Measurements from ENCODE around the gene ENG. TPM values are rescaled to one million over a fixed set of nuclear protein-coding genes. Genes with fewer than 3 reads are reported as not detected.

The ENG gene
- total RNA-seq, 1 donor from 2014 or later = 3.3 TPM

GRCh38 chr9:127826253-127826913, 28.1 kb downstream of the ENG start:
- H3K9me3 Mint-ChIP-seq = no peaks in the 10 kb centered on the region
- TF ChIP-seq CTCF (conservative IDR thresholded peaks at IDR 0.05) = no peak
- H3K4me3 Mint-ChIP-seq = no peak overlapping the region
- no peak overlapping the region for H3K27ac Mint-ChIP-seq (ENCODE audit: unreplicated experiment)
- DNase-seq (ENCODE audit: low read depth, low spot score) = no peak
- H3K27me3 Mint-ChIP-seq (ENCODE audit: low read depth) = peaks cover 13% of the 10 kb centered on the region
- H3K36me3 Mint-ChIP-seq (ENCODE audit: low read depth) = no peaks in the 10 kb centered on the region
- peaks cover 41% of the 10 kb centered on the region for H3K4me1 Mint-ChIP-seq

GRCh38 chr9:127825319-127826051, 29.0 kb downstream of the ENG start:
- Mint-ChIP-seq H3K36me3 (ENCODE audit: low read depth) (no peaks in the 10 kb centered on the region), H3K27me3 (ENCODE audit: low read depth) (peaks cover 13% of the 10 kb centered on the region), H3K9me3 (no peaks in the 10 kb centered on the region), H3K4me1 (peaks cover 36% of the 10 kb centered on the region), H3K27ac (ENCODE audit: unreplicated experiment) (no peak overlapping the region), H3K4me3 (no peak overlapping the region)
- TF ChIP-seq CTCF (conservative IDR thresholded peaks at IDR 0.05) = peak; percentile 67
- DNase-seq (ENCODE audit: low read depth, low spot score) = peak; percentile 89

GRCh38 chr9:127822108-127822507, 32.4 kb downstream of the ENG start:
- H3K4me3 Mint-ChIP-seq = no peak overlapping the region
- H3K27ac Mint-ChIP-seq (ENCODE audit: unreplicated experiment) = no peak overlapping the region
- no peaks in the 10 kb centered on the region for H3K9me3 Mint-ChIP-seq
- DNase-seq (ENCODE audit: low read depth, low spot score) = no peak
- H3K27me3 Mint-ChIP-seq (ENCODE audit: low read depth) = peaks cover 7% of the 10 kb centered on the region
- no peak for TF ChIP-seq CTCF (conservative IDR thresholded peaks at IDR 0.05)
- H3K36me3 Mint-ChIP-seq (ENCODE audit: low read depth) = no peaks in the 10 kb centered on the region
- H3K4me1 Mint-ChIP-seq = peaks cover 20% of the 10 kb centered on the region

GRCh38 chr9:127818574-127818973, 35.9 kb downstream of the ENG start:
- peak overlapping the region; percentile 13 for H3K27ac Mint-ChIP-seq (ENCODE audit: unreplicated experiment)
- no peak for DNase-seq (ENCODE audit: low read depth, low spot score)
- TF ChIP-seq CTCF (conservative IDR thresholded peaks at IDR 0.05) = no peak
- no peaks in the 10 kb centered on the region for H3K9me3 Mint-ChIP-seq
- no peaks in the 10 kb centered on the region for H3K36me3 Mint-ChIP-seq (ENCODE audit: low read depth)
- no peak overlapping the region for H3K4me3 Mint-ChIP-seq
- H3K27me3 Mint-ChIP-seq (ENCODE audit: low read depth) = no peaks in the 10 kb centered on the region
- H3K4me1 Mint-ChIP-seq = peaks cover 10% of the 10 kb centered on the region

GRCh38 chr9:127817881-127818434, 36.5 kb downstream of the ENG start:
- TF ChIP-seq CTCF (conservative IDR thresholded peaks at IDR 0.05) = no peak
- H3K36me3 Mint-ChIP-seq (ENCODE audit: low read depth) = no peaks in the 10 kb centered on the region
- H3K27ac Mint-ChIP-seq (ENCODE audit: unreplicated experiment) = no peak overlapping the region
- H3K4me3 Mint-ChIP-seq = no peak overlapping the region
- H3K9me3 Mint-ChIP-seq = no peaks in the 10 kb centered on the region
- peaks cover 12% of the 10 kb centered on the region for H3K4me1 Mint-ChIP-seq
- no peaks in the 10 kb centered on the region for H3K27me3 Mint-ChIP-seq (ENCODE audit: low read depth)
- no peak for DNase-seq (ENCODE audit: low read depth, low spot score)
